H9 (cell line): ENCODE measurements around the gene NUP35. TPM values are rescaled to one million over a fixed set of nuclear protein-coding genes. Genes with fewer than 3 reads are reported as not detected.
"Not testable (repeated sequence)": the region's sequence is repeated elsewhere in the genome, so short reads cannot be mapped to it uniquely, and the experiment has no call there.

ENCODE experiments used
- DNase-seq: peaks from one replicate; pipeline ENCODE4 v3.0.0-alpha.2; 2017
- H2AFZ ChIP-seq: one replicate; pipeline ENCODE4 v1.6.1; 2013; ENCODE audit warnings: mild to moderate bottlenecking, low read length, control low read depth, moderate library complexity
- H2AK5ac ChIP-seq: 2 replicates; pipeline ENCODE4 v1.6.1; 2013; ENCODE audit warnings: low read length, control low read depth, mixed read lengths; ENCODE audit not compliant: insufficient read length
- H2BK120ac ChIP-seq: one replicate; pipeline ENCODE4 v1.6.1; 2013; ENCODE audit warnings: low read depth, mild to moderate bottlenecking, low read length, control low read depth, inconsistent platforms; ENCODE audit not compliant: poor library complexity, severe bottlenecking
- H2BK12ac ChIP-seq: 2 replicates; pipeline ENCODE4 v1.6.1; 2013; ENCODE audit warnings: low read length, control low read depth, mixed read lengths, low read depth; ENCODE audit not compliant: insufficient read length
- H2BK15ac ChIP-seq: 2 replicates; pipeline ENCODE4 v1.6.1; 2013; ENCODE audit warnings: low read depth, low read length, control low read depth
- H2BK20ac ChIP-seq: one replicate; pipeline ENCODE4 v1.6.1; 2013; ENCODE audit warnings: low read depth, mild to moderate bottlenecking, low read length, control low read depth, inconsistent platforms; ENCODE audit not compliant: poor library complexity, severe bottlenecking
- H2BK5ac ChIP-seq: 2 replicates; pipeline ENCODE4 v1.6.1; 2013; ENCODE audit warnings: low read length, control low read depth, mixed read lengths; ENCODE audit not compliant: insufficient read length
- H3K14ac ChIP-seq: 2 replicates; pipeline ENCODE4 v1.6.1; 2013; ENCODE audit warnings: low read length, control low read depth; ENCODE audit not compliant: insufficient read depth
- H3K18ac ChIP-seq: 2 replicates; pipeline ENCODE4 v1.6.1; 2013; ENCODE audit warnings: low read depth, mild to moderate bottlenecking, mixed read lengths, low read length, control low read depth; ENCODE audit not compliant: insufficient read length
- H3K23ac ChIP-seq: 2 replicates; pipeline ENCODE4 v1.6.1; 2013; ENCODE audit warnings: low read length, control low read depth, mixed read lengths, low read depth; ENCODE audit not compliant: insufficient read length
- H3K23me2 ChIP-seq: 2 replicates; pipeline ENCODE4 v1.6.1; 2013; ENCODE audit warnings: low read depth, mild to moderate bottlenecking, mixed read lengths, low read length, control low read depth; ENCODE audit not compliant: insufficient read length, poor library complexity, severe bottlenecking
- H3K27ac ChIP-seq: 2 replicates; pipeline ENCODE4 v1.5.1; 2013; ENCODE audit warnings: low read length, control low read depth, mixed read lengths, low read depth; ENCODE audit not compliant: insufficient read length
- H3K27me3 ChIP-seq: 2 replicates; pipeline ENCODE4 v1.6.1; 2013; ENCODE audit warnings: low read length, control low read depth, inconsistent platforms; ENCODE audit not compliant: insufficient read depth
- H3K4ac ChIP-seq: 2 replicates; pipeline ENCODE4 v1.6.1; 2013; ENCODE audit warnings: low read depth, mild to moderate bottlenecking, control low read depth, inconsistent platforms, low read length, moderate library complexity
- H3K4me1 ChIP-seq: 2 replicates; pipeline ENCODE4 v1.6.1; 2013; ENCODE audit warnings: low read length, control low read depth, inconsistent platforms; ENCODE audit not compliant: insufficient read depth
- H3K4me2 ChIP-seq: 2 replicates; pipeline ENCODE4 v1.6.1; 2013; ENCODE audit warnings: low read length, control low read depth, mixed read lengths; ENCODE audit not compliant: insufficient read length, insufficient read depth
- H3K56ac ChIP-seq: 2 replicates; pipeline ENCODE4 v1.6.1; 2013; ENCODE audit warnings: low read depth, mild to moderate bottlenecking, mixed read lengths, low read length, control low read depth; ENCODE audit not compliant: insufficient read length
- H3K79me1 ChIP-seq: 2 replicates; pipeline ENCODE4 v1.6.1; 2013; ENCODE audit warnings: low read depth, mild to moderate bottlenecking, moderate library complexity, low read length, control low read depth, inconsistent platforms; ENCODE audit not compliant: insufficient read depth, poor library complexity, severe bottlenecking
- H3K79me2 ChIP-seq: 2 replicates; pipeline ENCODE4 v1.6.1; 2013; ENCODE audit warnings: low read length, control low read depth, inconsistent platforms; ENCODE audit not compliant: insufficient read depth
- H3K9ac ChIP-seq: 2 replicates; pipeline ENCODE4 v1.6.1; 2013; ENCODE audit warnings: low read length, control low read depth, mixed read lengths; ENCODE audit not compliant: insufficient read length; ENCODE audit errors: extremely low read depth
- H3K9me3 ChIP-seq: one replicate; pipeline ENCODE4 v1.6.1; 2013; ENCODE audit warnings: low read depth, low read length, inconsistent platforms; ENCODE audit not compliant: control insufficient read depth
- H3T11ph ChIP-seq: one replicate; pipeline ENCODE4 v1.6.1; 2013; ENCODE audit warnings: mild to moderate bottlenecking, low read length, control low read depth, inconsistent platforms
- H4K20me1 ChIP-seq: one replicate; pipeline ENCODE4 v1.6.1; 2013; ENCODE audit not compliant: control insufficient read depth, insufficient read length, insufficient read depth
- H4K5ac ChIP-seq: 2 replicates; pipeline ENCODE4 v1.6.1; 2013; ENCODE audit warnings: low read depth, mild to moderate bottlenecking, mixed read lengths, low read length, control low read depth; ENCODE audit not compliant: insufficient read length
- H4K8ac ChIP-seq: replicated peaks from 2 replicates; pipeline ENCODE4 v1.6.1; 2013; ENCODE audit warnings: low read length, control low read depth, mixed read lengths, low read depth; ENCODE audit not compliant: insufficient read length
- H4K91ac ChIP-seq: 2 replicates; pipeline ENCODE4 v1.6.1; 2013; ENCODE audit warnings: low read depth, mild to moderate bottlenecking, moderate library complexity, mixed read lengths, low read length, control low read depth; ENCODE audit not compliant: insufficient read length
- H3K27ac Mint-ChIP-seq, 3 experiments: 2 replicates in 2 of 3; 3 replicates in 1 of 3; pipeline ENCODE4 v1.8.0; 2020 to 2021; ENCODE audit warnings: mixed read lengths in 3 of 3, mild to moderate bottlenecking in 1 of 3, moderate library complexity in 1 of 3
- H3K27me3 Mint-ChIP-seq: 2 replicates; pipeline ENCODE4 v1.8.0; 2021; ENCODE audit warnings: low read depth, mild to moderate bottlenecking, moderate library complexity, mixed read lengths
- H3K36me3 Mint-ChIP-seq, 3 experiments: 2 replicates in 2 of 3; 3 replicates in 1 of 3; pipeline ENCODE4 v1.8.0; 2020 to 2021; ENCODE audit warnings: low read depth in 3 of 3, mixed read lengths in 3 of 3; ENCODE audit not compliant: insufficient read depth in 1 of 3
- H3K4me1 Mint-ChIP-seq, 2 experiments: 2 replicates each; pipeline ENCODE4 v1.8.0; 2020; ENCODE audit warnings: mixed read lengths in 2 of 2
- H3K4me3 Mint-ChIP-seq, 2 experiments: 2 replicates in 1 of 2; 3 replicates in 1 of 2; pipeline ENCODE4 v1.8.0; 2020 to 2021; ENCODE audit warnings: mild to moderate bottlenecking in 2 of 2, mixed read lengths in 2 of 2, moderate library complexity in 1 of 2
- H3K9me3 Mint-ChIP-seq, 2 experiments: 2 replicates in 1 of 2; 3 replicates in 1 of 2; pipeline ENCODE4 v1.8.0; 2020; ENCODE audit warnings: mild to moderate bottlenecking in 2 of 2, mixed read lengths in 2 of 2, moderate library complexity in 1 of 2
- CTCF ChIP-seq: fragments of 200-600 bp; sonication (generic); conservative IDR thresholded peaks from 3 replicates; pipeline ENCODE4 v1.8.0; 2021; ENCODE audit warnings: antibody characterized with exemption, mild to moderate bottlenecking
- WGBS: extraction: QIAGEN DNeasy Blood & Tissue Kit; methylation state at CpG from one replicate; pipeline ENCODE4 v1.1.7; 2013; ENCODE audit warnings: missing lambda C conversion rate, low lambda C conversion rate, mixed read lengths; ENCODE audit not compliant: insufficient read length; ENCODE audit errors: extremely low coverage; 5-methylcytosine and 5-hydroxymethylcytosine counted together
- total RNA-seq: library from RNA; stranded (reverse); gene quantifications from 2 replicates; pipeline ENCODE4 v1.2.1, GENCODE V29; 2021

Gene NUP35
- total RNA-seq, 1 experiment from 2014 or later, result 53.6 TPM

GRCh38 chr2:183149489-183149888, 25.2 kb downstream of the NUP35 start:
- no peak overlapping the region for H3K9ac ChIP-seq
- H2BK20ac ChIP-seq, result no peak overlapping the region
- H3K14ac ChIP-seq, result no peak overlapping the region
- no CpG with 5 or more reads among the region's 2 CpGs for WGBS
- H2BK15ac ChIP-seq, result no peak overlapping the region
- no peak overlapping the region for H2BK5ac ChIP-seq
- H3T11ph ChIP-seq, result no peak overlapping the region
- H3K4me2 ChIP-seq, result no peak overlapping the region
- no peak overlapping the region for H3K18ac ChIP-seq
- peaks cover 5% of the 10 kb centered on the region for H3K79me1 ChIP-seq
- peak overlapping the region; percentile 77 to 87 (median 82); a peak in 4 of 7 replicates for H3K27ac Mint-ChIP-seq
- peaks cover 2% of the 10 kb centered on the region; the same call in 1 of the 2 replicates for H3K79me2 ChIP-seq
- H3K9me3 ChIP-seq, result no peaks in the 10 kb centered on the region
- no peak overlapping the region for H2BK12ac ChIP-seq
- no peak overlapping the region for H4K91ac ChIP-seq
- H3K27ac ChIP-seq, result no peak overlapping the region
- DNase-seq, result no peak
- H3K36me3 Mint-ChIP-seq, result peaks cover 64 to 71% (median 65%) of the 10 kb centered on the region in 3 experiments
- no peak overlapping the region for H4K5ac ChIP-seq
- H3K4me1 ChIP-seq, result peaks cover 2% of the 10 kb centered on the region
- no peaks in the 10 kb centered on the region for H3K23me2 ChIP-seq
- H3K23ac ChIP-seq, result no peak overlapping the region
- peaks cover 25 to 28% of the 10 kb centered on the region in 2 experiments for H3K4me1 Mint-ChIP-seq
- no peak overlapping the region for H2AFZ ChIP-seq
- H4K8ac ChIP-seq, result no peak overlapping the region
- no peaks in the 10 kb centered on the region for H3K27me3 ChIP-seq
- H3K56ac ChIP-seq, result no peak overlapping the region
- no peak overlapping the region for H2BK120ac ChIP-seq
- H3K4me3 Mint-ChIP-seq, result no peak overlapping the region
- H3K27me3 Mint-ChIP-seq, result no peaks in the 10 kb centered on the region
- H2AK5ac ChIP-seq, result no peak overlapping the region
- H4K20me1 ChIP-seq, result no peaks in the 10 kb centered on the region
- H3K4ac ChIP-seq, result no peak overlapping the region
- peaks cover 13 to 18% of the 10 kb centered on the region in 2 experiments; a peak in 4 of 5 replicates for H3K9me3 Mint-ChIP-seq
- no peak for TF ChIP-seq CTCF

GRCh38 chr2:183152280-183152679, 28.0 kb downstream of the NUP35 start:
- H3K9me3 ChIP-seq, H2BK20ac ChIP-seq, H3K9ac ChIP-seq, H3K4me3 Mint-ChIP-seq, H2AFZ ChIP-seq, H3K23ac ChIP-seq, H3K56ac ChIP-seq, H3K23me2 ChIP-seq, H3K79me2 ChIP-seq, H2BK12ac ChIP-seq, H3K4me2 ChIP-seq, H4K91ac ChIP-seq, H3K14ac ChIP-seq, DNase-seq, H4K8ac ChIP-seq, H3T11ph ChIP-seq, H4K5ac ChIP-seq, H3K4ac ChIP-seq, H3K27ac ChIP-seq, H3K27me3 Mint-ChIP-seq, H3K27me3 ChIP-seq, H3K27ac Mint-ChIP-seq, H2AK5ac ChIP-seq, H3K18ac ChIP-seq, H4K20me1 ChIP-seq, H3K79me1 ChIP-seq, H2BK15ac ChIP-seq, H2BK120ac ChIP-seq, H3K4me1 ChIP-seq, H2BK5ac ChIP-seq: not testable (repeated sequence)
- WGBS, result no CpG with 5 or more reads among the region's 3 CpGs
- Mint-ChIP-seq H3K36me3 (peaks cover 54 to 61% (median 59%) of the 10 kb centered on the region in 3 experiments), H3K9me3 (peaks cover 14 to 15% of the 10 kb centered on the region in 2 experiments; a peak in 4 of 5 replicates), H3K4me1 (peaks cover 23 to 27% of the 10 kb centered on the region in 2 experiments)
